ENCODE measurements around the gene JARID2. TPM values are rescaled to one million over a fixed set of nuclear protein-coding genes. Genes with fewer than 3 reads are reported as not detected.

Gene JARID2
- total and polyA plus RNA-seq, 2 of the 13 experiments (the other 11 are each of a cell fraction or from before 2014, with no cell fraction given), result 7.5 to 10.3 TPM

GRCh38 chr6:15284743-15285142, 38.9 kb downstream of the JARID2 start (continued):
- TF ChIP-seq, protein P1, sequence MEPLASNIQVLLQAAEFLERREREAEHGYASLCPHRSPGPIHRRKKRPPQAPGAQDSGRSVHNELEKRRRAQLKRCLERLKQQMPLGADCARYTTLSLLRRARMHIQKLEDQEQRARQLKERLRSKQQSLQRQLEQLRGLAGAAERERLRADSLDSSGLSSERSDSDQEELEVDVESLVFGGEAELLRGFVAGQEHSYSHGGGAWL (CRISPR knock-in tag; IDR thresholded peaks at IDR 0.05), result no peak
- TF ChIP-seq ZNF83 (CRISPR knock-in tag; IDR thresholded peaks at IDR 0.05; ENCODE audit: borderline replicate concordance), result no peak
- TF ChIP-seq ZFP41 (CRISPR knock-in tag; IDR thresholded peaks at IDR 0.05; ENCODE audit: borderline replicate concordance), result no peak
- TF ChIP-seq, protein P2, sequence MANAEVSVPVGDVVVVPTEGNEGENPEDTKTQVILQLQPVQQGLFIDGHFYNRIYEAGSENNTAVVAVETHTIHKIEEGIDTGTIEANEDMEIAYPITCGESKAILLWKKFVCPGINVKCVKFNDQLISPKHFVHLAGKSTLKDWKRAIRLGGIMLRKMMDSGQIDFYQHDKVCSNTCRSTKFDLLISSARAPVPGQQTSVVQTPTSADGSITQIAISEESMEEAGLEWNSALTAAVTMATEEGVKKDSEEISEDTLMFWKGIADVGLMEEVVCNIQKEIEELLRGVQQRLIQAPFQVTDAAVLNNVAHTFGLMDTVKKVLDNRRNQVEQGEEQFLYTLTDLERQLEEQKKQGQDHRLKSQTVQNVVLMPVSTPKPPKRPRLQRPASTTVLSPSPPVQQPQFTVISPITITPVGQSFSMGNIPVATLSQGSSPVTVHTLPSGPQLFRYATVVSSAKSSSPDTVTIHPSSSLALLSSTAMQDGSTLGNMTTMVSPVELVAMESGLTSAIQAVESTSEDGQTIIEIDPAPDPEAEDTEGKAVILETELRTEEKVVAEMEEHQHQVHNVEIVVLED (CRISPR knock-in tag; IDR thresholded peaks at IDR 0.05; ENCODE audit: borderline replicate concordance), result no peak
- no peak for TF ChIP-seq ZNF432 (CRISPR knock-in tag; IDR thresholded peaks at IDR 0.05; ENCODE audit: borderline replicate concordance)
- no peak for TF ChIP-seq TARDBP (CRISPR knock-in tag; IDR thresholded peaks at IDR 0.05)
- no peak for TF ChIP-seq ELF4 (CRISPR knock-in tag; IDR thresholded peaks at IDR 0.05; ENCODE audit: borderline replicate concordance)
- TF ChIP-seq, protein P3, sequence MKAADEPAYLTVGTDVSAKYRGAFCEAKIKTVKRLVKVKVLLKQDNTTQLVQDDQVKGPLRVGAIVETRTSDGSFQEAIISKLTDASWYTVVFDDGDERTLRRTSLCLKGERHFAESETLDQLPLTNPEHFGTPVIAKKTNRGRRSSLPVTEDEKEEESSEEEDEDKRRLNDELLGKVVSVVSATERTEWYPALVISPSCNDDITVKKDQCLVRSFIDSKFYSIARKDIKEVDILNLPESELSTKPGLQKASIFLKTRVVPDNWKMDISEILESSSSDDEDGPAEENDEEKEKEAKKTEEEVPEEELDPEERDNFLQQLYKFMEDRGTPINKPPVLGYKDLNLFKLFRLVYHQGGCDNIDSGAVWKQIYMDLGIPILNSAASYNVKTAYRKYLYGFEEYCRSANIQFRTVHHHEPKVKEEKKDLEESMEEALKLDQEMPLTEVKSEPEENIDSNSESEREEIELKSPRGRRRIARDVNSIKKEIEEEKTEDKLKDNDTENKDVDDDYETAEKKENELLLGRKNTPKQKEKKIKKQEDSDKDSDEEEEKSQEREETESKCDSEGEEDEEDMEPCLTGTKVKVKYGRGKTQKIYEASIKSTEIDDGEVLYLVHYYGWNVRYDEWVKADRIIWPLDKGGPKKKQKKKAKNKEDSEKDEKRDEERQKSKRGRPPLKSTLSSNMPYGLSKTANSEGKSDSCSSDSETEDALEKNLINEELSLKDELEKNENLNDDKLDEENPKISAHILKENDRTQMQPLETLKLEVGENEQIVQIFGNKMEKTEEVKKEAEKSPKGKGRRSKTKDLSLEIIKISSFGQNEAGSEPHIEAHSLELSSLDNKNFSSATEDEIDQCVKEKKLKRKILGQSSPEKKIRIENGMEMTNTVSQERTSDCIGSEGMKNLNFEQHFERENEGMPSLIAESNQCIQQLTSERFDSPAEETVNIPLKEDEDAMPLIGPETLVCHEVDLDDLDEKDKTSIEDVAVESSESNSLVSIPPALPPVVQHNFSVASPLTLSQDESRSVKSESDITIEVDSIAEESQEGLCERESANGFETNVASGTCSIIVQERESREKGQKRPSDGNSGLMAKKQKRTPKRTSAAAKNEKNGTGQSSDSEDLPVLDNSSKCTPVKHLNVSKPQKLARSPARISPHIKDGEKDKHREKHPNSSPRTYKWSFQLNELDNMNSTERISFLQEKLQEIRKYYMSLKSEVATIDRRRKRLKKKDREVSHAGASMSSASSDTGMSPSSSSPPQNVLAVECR (CRISPR knock-in tag; IDR thresholded peaks at IDR 0.05; ENCODE audit: borderline replicate concordance), result no peak
- TF ChIP-seq PRPF4 (IDR thresholded peaks at IDR 0.05; ENCODE audit: low read depth, low read length, poor library complexity, severe bottlenecking), result no peak

All from HepG2 (cell line).